C1 segment of cervical spinal cord (tissue), 14 donors: ENCODE data around the gene RXRG.

Source experiments
- DNase-seq, 14 donors: peaks; one replicate each; lab custom pipeline; 2025; lab: John Stamatoyannopoulos, UW

The RXRG gene

GRCh38 chr1:165371588-165372225 lies 73.2 kb downstream of the RXRG start:
- no peak for DNase-seq

GRCh38 chr1:165369255-165369848 lies 75.6 kb downstream of the RXRG start:
- DNase-seq: peak in 9 of 14 donors; percentile 4 to 50 (median 21)

- DNase-seq: peak in 12 of 14 donors; percentile 13 to 71 (median 42)
Observed at GRCh38 chr1:165367375-165367993, 77.4 kb downstream of the RXRG start.

GRCh38 chr1:165365341-165365740 lies 79.6 kb downstream of the RXRG start:
- no peak for DNase-seq

GRCh38 chr1:165364568-165365133 lies 80.3 kb downstream of the RXRG start:
- no peak for DNase-seq

- DNase-seq: no peak
Observed at GRCh38 chr1:165356876-165357275, 88.0 kb downstream of the RXRG start.

GRCh38 chr1:165355977-165356811 lies 88.7 kb downstream of the RXRG start, which contains the start of gene LMX1A:
Gene LMX1A, minus strand, starts transcription at chr1:165356715. Its CDS starts 1,156 bp downstream, at chr1:165355559.
- DNase-seq: no peak

- no peak for DNase-seq
Observed at GRCh38 chr1:165355139-165355976, 89.6 kb downstream of the RXRG start.

GRCh38 chr1:165354739-165355138 lies 90.2 kb downstream of the RXRG start:
- no peak for DNase-seq

- DNase-seq: no peak
Observed at GRCh38 chr1:165353731-165354671, 90.9 kb downstream of the RXRG start.

GRCh38 chr1:165352442-165353293 lies 92.3 kb downstream of the RXRG start:
- no peak for DNase-seq

GRCh38 chr1:165351863-165352441 lies 93.0 kb downstream of the RXRG start:
- no peak for DNase-seq
